Colonic mucosa (tissue), 4 donors: ENCODE results near the gene LRRK1. TPM values are rescaled to one million over a fixed set of nuclear protein-coding genes. Genes with fewer than 3 reads are reported as not detected.

Experiments
- DNase-seq: peaks from one replicate; pipeline ENCODE4 v3.0.0-alpha.2; 2020
- H3K27ac ChIP-seq: fragments of 200-600 bp; one replicate; pipeline ENCODE4 v1.8.0; 2021
- H3K27me3 ChIP-seq: fragments of 200-600 bp; one replicate; pipeline ENCODE4 v1.8.0; 2021
- H3K36me3 ChIP-seq: fragments of 200-600 bp; one replicate; pipeline ENCODE4 v1.8.0; 2021
- H3K4me1 ChIP-seq: fragments of 200-600 bp; one replicate; pipeline ENCODE4 v1.8.0; 2021; ENCODE audit warnings: mild to moderate bottlenecking
- H3K4me3 ChIP-seq: fragments of 200-600 bp; one replicate; pipeline ENCODE4 v1.8.0; 2021
- H3K9ac ChIP-seq, 2 donors: one replicate each; pipeline ENCODE4 v1.7.0; 2013; ENCODE audit warnings: control low read depth in 2 of 2, low read depth in 2 of 2, low read length in 2 of 2
- H3K9me3 ChIP-seq: fragments of 200-600 bp; one replicate; pipeline ENCODE4 v1.8.0; 2021
- intact Hi-C: fragments of 100-400 bp; cut with DNase I; formaldehyde crosslinking; loops from one replicate; pipeline ENCODE4 v1.14.1; 2022
- total RNA-seq, 2 donors: library from RNA; stranded (reverse); fragmentation: NEBNext Ultra II Directional in 1 of 2; extraction: Animal tissue kit (Norgen Biotek cat#: 25700) in 1 of 2; gene quantifications; one replicate each; pipeline ENCODE4 v1.2.1, GENCODE V29; 2021
- TF ChIP-seq, protein P1 (sequence below): fragments of 200-600 bp; IDR thresholded peaks from one replicate; pipeline ENCODE4 v1.8.0; 2022; ENCODE audit warnings: antibody characterized with exemption, mild to moderate bottlenecking
- donor health status: healthy.
- donor health status: DM: no; HTN: no; CAD: no.
- donor health status: DM: no; HTN: no; CAD: no.

LRRK1 gene
- total RNA-seq, 2 donors from 2014 or later: 29.6 to 36.0 TPM

DNA sequence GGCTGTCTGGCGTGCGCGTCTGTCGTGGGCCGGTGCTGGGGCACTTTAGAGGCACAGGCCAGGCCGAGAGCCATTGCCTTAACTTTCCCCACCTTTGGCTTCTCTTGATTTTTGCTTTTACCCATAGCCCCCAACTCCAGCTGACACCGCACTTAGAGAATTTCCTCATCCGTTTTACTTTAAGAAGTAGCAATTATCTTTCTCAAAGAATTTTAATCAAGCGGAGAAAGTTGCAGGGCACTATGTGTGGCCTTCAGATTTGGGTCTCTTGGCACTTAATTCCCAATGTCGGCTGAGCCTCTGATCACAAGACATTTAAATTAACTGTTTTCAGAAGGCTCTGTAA lies 38.3 kb upstream of the LRRK1 start:
- DNase-seq: no peak
- H3K27me3 ChIP-seq: peaks cover 31% of the 10 kb centered on the region
- peak overlapping the region in 1 of 2 donors; percentile 2 for H3K9ac ChIP-seq
- no peaks in the 10 kb centered on the region for H3K4me1 ChIP-seq
- H3K9me3 ChIP-seq: no peaks in the 10 kb centered on the region
- H3K4me3 ChIP-seq: peak overlapping the region; percentile 42
- intact Hi-C loops: no loop called here
- no peaks in the 10 kb centered on the region for H3K36me3 ChIP-seq
- TF ChIP-seq, protein P1, sequence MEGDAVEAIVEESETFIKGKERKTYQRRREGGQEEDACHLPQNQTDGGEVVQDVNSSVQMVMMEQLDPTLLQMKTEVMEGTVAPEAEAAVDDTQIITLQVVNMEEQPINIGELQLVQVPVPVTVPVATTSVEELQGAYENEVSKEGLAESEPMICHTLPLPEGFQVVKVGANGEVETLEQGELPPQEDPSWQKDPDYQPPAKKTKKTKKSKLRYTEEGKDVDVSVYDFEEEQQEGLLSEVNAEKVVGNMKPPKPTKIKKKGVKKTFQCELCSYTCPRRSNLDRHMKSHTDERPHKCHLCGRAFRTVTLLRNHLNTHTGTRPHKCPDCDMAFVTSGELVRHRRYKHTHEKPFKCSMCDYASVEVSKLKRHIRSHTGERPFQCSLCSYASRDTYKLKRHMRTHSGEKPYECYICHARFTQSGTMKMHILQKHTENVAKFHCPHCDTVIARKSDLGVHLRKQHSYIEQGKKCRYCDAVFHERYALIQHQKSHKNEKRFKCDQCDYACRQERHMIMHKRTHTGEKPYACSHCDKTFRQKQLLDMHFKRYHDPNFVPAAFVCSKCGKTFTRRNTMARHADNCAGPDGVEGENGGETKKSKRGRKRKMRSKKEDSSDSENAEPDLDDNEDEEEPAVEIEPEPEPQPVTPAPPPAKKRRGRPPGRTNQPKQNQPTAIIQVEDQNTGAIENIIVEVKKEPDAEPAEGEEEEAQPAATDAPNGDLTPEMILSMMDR: no peak
- no peak overlapping the region for H3K27ac ChIP-seq

GRCh38 chr15:100881573-100882336 lies 37.4 kb upstream of the LRRK1 start:
- TF ChIP-seq, protein P1: no peak
- Histone ChIP-seq H3K27ac (no peak overlapping the region), H3K4me1 (no peaks in the 10 kb centered on the region), H3K9me3 (no peaks in the 10 kb centered on the region), H3K36me3 (no peaks in the 10 kb centered on the region), H3K4me3 (no peak overlapping the region), H3K27me3 (peaks cover 31% of the 10 kb centered on the region), H3K9ac (no peak overlapping the region)
- intact Hi-C loops: no loop called here
- DNase-seq: no peak

DNA sequence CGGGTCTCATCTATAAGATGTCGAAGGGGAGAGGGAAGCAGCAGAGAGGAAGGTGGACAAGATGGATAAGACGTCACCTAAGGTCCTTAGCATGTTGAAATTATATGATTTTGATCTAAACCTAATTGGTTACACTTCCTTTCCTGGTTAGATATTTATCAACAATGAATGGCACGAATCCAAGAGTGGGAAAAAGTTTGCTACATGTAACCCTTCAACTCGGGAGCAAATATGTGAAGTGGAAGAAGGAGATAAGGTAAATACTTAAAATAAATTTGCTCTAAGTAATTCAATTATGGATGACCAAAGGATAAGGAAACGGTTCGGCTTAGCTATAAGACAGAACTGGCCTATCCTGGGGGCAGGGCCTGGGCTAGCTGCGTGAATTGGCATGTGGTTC lies 34.0 kb upstream of the LRRK1 start:
- Histone ChIP-seq H3K27ac (no peak overlapping the region), H3K36me3 (no peaks in the 10 kb centered on the region), H3K9me3 (no peaks in the 10 kb centered on the region), H3K9ac (no peak overlapping the region), H3K4me1 (no peaks in the 10 kb centered on the region), H3K4me3 (no peak overlapping the region), H3K27me3 (peaks cover 11% of the 10 kb centered on the region)
- intact Hi-C loops: no loop called here
- DNase-seq: no peak
- TF ChIP-seq, protein P1: no peak

- intact Hi-C loops: no loop called here
- H3K36me3 ChIP-seq: no peaks in the 10 kb centered on the region
- H3K27ac ChIP-seq: no peak overlapping the region
- H3K27me3 ChIP-seq: peaks cover 4% of the 10 kb centered on the region
- H3K9ac ChIP-seq: no peak overlapping the region
- H3K4me3 ChIP-seq: no peak overlapping the region
- H3K9me3 ChIP-seq: no peaks in the 10 kb centered on the region
- TF ChIP-seq, protein P1: no peak
- H3K4me1 ChIP-seq: no peaks in the 10 kb centered on the region
- DNase-seq: no peak
These were observed 33.3 kb upstream of the LRRK1 start for GRCh38 chr15:100885811-100886210.

GRCh38 chr15:100887211-100887913 lies 31.8 kb upstream of the LRRK1 start:
- Histone ChIP-seq H3K4me3 (no peak overlapping the region), H3K27ac (no peak overlapping the region), H3K27me3 (no peaks in the 10 kb centered on the region), H3K9ac (no peak overlapping the region), H3K9me3 (no peaks in the 10 kb centered on the region), H3K36me3 (no peaks in the 10 kb centered on the region), H3K4me1 (no peaks in the 10 kb centered on the region)
- TF ChIP-seq, protein P1: no peak
- no peak for DNase-seq
- intact Hi-C loops: no loop called here
